ENCODE measurements around the gene G3BP2.
"Not testable (repeated sequence)": the region's sequence is repeated elsewhere in the genome, so short reads cannot be mapped to it uniquely, and the experiment has no call there.

Gene G3BP2

DNA sequence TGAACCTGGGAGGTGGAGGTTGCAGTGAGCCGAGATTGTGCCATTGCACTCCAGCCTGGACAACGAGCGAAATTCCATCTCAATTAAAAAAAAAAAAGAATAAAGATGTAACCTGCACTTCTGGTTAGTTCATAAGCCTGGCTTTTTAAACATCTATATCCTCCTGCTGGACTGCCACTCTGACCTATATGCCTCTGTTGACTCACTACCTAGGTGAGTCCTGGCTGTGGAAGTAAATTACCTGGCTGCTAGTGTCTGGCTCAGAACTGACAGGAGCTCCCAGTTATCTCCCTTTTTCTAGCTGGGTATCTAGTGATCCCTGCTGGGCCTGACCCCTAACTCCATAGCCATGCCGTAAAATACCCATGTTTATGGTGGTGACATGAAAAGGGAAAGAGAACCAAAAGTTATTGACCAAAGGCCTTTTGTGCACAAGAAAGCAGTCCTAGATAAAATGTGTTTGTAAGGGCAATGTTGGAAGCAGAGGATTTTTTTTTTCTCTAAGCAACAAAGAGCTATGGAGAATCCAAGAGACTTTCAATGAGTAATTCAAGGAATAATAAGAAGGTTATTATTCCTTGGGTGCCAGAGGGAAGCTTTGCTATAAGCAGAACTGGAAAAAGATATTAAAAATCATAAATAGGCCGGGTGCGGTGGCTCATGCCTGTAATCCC lies 10.4 kb upstream of the G3BP2 start:
- no peak for ATAC-seq

DNA sequence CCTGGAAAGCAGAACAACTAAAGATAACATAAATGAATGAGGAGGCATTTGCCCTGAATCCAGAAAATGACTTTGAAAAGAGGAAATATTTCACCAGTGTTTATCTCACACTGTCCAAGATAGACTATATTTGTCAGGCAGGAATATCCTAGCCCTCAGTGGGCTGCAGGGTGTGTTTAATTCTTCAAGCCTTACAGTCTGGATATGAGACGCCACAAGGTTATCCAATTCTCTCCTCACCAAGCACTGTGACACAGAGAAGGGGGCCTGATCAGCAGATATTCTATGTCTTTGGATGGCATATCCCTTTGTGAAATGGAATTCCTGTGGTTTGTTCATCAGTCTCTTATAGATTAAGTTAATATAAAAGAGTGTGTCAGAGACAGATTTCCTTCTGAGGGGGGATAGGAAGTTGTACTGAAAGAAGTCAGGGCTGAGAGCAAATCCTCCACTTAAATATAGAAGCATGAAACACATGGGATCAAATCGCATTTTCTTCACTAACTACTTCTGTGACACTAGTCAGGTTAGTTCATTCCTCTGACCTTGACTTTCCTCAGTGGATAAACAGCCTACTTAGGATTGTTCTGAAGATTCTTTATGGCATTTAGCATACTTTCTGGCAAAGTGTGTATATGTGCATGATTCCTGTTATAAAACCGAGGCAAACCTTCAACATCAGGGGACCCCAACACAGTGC lies 6.8 kb upstream of the G3BP2 start:
- ATAC-seq, result no peak

- ATAC-seq, result no peak
Observed at GRCh38 chr4:75678965-75679364, 5.8 kb upstream of the G3BP2 start.

DNA sequence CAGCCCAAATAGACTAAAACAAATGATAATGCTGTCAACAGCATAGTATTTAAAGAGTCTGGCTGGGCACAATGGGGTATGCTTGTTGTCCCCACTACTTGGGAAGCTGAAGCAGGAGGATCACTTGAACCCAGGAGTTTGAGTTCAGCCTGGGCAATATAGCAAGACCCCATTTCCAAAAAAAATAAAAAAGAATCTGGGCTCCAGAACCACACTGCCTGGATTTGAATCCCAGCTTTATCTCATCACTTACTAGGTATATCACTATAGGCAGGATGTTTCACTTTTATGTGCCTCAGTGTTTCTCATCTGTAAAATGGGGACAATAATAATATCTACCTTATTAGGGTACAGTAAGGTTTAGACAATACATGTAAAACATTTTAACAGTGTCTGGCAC lies 5.3 kb upstream of the G3BP2 start:
- ATAC-seq, result no peak

DNA sequence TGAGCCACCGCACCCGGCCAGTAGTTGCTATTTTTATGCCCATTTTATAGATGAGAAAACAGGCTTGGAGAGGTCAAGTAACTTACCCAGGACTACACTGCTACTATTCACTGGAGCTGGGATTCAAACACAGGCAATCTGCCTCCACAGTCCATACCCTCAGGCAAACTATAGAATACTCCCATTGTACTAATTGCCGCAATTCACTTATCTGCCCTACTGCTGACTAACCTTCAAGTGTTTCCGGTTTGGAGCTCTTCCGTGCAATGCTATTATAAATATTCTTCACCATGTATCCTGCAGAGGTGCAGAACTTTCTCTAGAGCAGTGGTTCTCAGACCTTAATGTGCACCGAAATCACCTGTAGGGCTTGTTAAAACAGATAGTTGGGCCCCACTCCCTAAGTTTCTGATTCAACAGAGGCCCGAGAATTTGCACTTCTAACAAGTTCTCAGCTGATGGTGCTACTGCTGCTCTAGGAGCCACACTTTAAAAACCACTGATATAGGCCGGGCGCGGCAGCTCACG lies 1.9 kb upstream of the G3BP2 start:
- no peak for ATAC-seq

DNA sequence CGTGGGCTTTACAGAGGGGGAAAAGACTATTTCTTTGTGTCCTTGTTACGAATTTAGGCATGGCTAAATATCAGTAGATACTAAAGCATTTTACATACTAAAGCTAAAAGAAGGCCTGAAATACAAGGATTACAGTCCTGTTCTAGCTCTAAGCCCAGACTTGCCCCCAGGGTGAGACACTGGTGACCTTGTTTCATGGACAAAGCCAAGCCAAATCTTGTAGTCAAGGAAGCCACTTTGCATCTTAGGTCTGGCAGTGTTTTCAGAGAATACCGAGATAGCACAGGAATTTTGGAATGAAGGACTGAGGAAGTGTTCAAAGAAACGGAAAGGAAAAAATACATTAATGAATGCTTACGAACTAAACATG lies 733 bp upstream of the G3BP2 start:
- ATAC-seq, result no peak

DNA sequence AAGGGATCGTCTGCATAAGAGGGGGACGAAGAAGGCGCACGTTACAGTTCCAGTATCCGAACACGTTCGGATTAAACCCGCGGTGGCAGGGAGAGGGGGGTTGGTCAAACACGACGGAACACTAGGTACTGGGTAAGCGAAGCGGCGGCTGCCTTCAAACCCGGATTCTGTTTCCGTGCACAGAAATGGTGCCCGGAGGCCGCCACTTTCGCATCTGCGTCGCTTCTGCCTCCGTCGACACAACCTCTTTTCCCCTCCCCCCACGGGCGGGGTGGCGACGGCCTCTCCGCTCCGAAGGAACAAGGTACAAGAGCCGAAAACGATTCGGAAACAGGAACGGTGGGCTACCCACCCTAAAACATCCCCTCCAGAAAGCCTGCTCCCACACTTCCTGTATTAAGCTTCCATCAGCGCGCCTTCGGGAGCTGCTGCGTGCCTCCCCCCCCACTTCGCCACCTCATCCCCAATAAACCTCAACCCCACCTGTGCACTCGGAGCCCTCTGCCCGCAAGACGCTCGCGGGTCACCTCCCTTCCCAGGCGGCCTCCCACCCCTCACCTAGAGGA lies 667 bp downstream of the G3BP2 start:
- peak; percentile 18 to 22 for ATAC-seq

GRCh38 chr4:75671802-75672421 lies 1.3 kb downstream of the G3BP2 start:
- ATAC-seq, result no peak

- no peak for ATAC-seq
Observed at GRCh38 chr4:75668596-75668995, 4.6 kb downstream of the G3BP2 start.

DNA sequence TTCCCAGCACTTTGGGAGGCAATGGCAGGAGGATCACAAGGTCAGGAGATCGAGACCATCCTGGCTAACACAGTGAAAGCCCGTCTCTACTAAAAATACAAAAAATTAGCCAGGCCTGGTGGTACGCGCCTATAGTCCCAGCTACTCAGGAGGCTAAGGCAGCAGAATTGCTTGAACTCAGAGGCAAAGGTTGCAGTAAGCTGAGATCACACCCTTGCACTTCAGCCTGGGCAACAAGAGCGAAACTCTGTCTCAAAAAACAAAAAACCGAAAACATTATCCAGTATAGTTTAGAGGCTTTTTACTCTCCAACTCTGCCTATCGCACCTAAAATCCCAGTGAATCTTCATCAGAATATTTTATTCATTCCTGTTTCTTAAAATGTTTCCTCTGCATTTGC lies 5.6 kb downstream of the G3BP2 start:
- not testable (repeated sequence) for ATAC-seq

GRCh38 chr4:75666299-75666698 lies 6.9 kb downstream of the G3BP2 start:
- peak; percentile 60 to 66 for ATAC-seq

GRCh38 chr4:75664604-75665003 lies 8.6 kb downstream of the G3BP2 start:
- ATAC-seq, result not testable (repeated sequence)

GRCh38 chr4:75662626-75663025 lies 10.6 kb downstream of the G3BP2 start:
- no peak for ATAC-seq

DNA sequence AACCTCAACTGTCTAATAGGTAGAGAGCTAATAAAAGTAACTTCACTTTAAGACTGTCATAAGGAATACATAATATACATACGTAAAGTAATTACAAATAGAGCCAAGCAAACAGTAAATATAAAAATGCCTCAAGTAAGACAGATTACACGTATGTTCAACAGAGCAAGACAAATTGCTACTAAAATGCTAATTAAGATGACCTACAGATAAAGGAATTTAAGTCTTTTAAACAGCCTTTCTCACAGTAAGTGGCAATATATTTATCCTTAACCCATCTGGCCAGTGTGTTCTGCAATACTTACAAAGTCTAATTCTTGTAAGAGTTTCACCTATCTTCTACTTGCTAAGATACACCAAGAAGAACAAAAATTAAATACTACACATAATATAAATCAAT lies 12.7 kb downstream of the G3BP2 start:
- ATAC-seq, result no peak

DNA sequence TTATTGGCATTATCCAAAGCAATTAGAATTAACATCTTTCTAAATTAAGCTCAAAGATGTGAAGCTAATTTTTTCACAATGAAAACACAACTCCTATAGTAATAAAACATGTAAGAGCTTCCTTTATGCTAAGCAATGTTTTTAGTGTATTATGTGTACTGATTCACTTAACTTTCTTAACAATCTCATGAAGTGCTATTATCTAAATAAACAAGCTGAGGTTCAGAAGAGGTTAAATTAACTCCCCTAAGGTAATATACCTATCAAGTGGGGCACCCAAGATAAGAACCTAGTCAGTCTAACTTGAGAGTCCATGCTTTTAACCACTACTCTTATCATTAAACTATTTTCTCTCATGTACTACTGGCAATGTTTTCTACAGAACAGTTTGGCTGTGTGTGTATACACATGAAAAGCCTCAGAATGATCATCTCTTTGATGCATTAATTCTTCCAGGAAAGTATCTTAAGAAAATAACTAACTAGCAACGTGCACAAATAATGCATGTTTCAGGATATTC lies 13.6 kb downstream of the G3BP2 start:
- no peak for ATAC-seq

DNA sequence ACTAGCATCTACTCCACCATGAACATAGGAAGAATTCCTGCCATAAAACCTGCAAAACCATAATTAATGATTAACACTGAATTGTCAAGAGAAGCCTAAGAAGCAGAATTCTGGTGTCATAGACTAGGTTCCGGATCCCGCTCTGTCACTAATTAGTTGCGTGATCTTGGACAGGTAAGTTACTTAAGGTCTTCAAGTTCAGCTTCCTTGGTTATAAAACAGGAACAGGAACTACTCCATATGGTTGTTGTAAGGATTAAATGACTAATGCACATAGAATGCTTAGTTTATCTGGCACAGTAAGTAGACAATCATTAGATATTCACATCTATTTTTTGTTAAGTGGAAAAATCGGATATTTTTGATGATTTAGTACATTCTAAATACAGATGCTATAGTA lies 14.3 kb downstream of the G3BP2 start:
- no peak for ATAC-seq

DNA sequence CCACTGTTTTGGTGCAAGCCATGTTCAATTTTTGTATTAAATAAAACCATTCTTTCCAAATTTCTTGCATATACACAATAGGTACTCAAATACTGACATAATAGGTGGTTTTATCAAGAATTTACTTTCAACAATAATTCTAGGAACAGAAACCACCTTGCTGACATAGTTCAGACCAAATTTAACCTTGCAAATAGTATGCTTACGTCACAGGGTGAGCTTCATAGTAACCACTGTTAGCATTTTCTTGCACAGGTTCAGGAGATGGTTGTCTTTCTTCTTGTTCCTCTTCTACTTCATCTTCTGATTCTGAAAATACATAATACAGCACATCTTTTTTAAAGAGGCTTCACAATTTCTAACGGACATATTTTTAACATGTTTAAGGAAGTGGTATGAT lies 17.6 kb downstream of the G3BP2 start:
- peak; percentile 91 to 92 for ATAC-seq

- ATAC-seq, result peak; percentile 8 to 17
Observed at GRCh38 chr4:75654905-75655304, 18.3 kb downstream of the G3BP2 start.

GRCh38 chr4:75653845-75654503 lies 19.2 kb downstream of the G3BP2 start:
- ATAC-seq, result peak; percentile 44 to 54

- ATAC-seq, result no peak
Observed at GRCh38 chr4:75644095-75644494, 29.1 kb downstream of the G3BP2 start.

- ATAC-seq, result no peak
Observed at GRCh38 chr4:75643651-75644050, 29.6 kb downstream of the G3BP2 start.

GRCh38 chr4:75639124-75639695 lies 34.0 kb downstream of the G3BP2 start:
- no peak for ATAC-seq

Data from activated CD4-positive, CD25-positive, alpha-beta regulatory T cell treated with anti-CD3 and anti-CD28 coated beads, Interleukin-2, amount 50 U/mL, for 24 hours (primary cell).